CD4-positive, alpha-beta memory T cell (primary cell): ENCODE results near the gene CLDN12. TPM values are rescaled to one million over a fixed set of nuclear protein-coding genes. Genes with fewer than 3 reads are reported as not detected.

Experiments used
- CTCF ChIA-PET: fragments of 350-600 bp; sonication (Branson Sonifier 250); formaldehyde crosslinking; loops from one replicate; lab custom pipeline; 2021; ENCODE audit warnings: inconsistent platforms; ENCODE audit not compliant: partially characterized antibody; lab: Charles Lee
- POLR2A ChIA-PET: fragments of 350-600 bp; sonication (Branson Sonifier 250); formaldehyde crosslinking; loops from one replicate; lab custom pipeline; 2021; ENCODE audit not compliant: partially characterized antibody; lab: Charles Lee
- DNase-seq, 5 donors: peaks; one replicate each; pipeline versions ENCODE4 v3.0.0 to v3.0.0-alpha.2; 2020 to 2022; ENCODE audit warnings: mixed read lengths in 1 of 5
- H3K27ac ChIP-seq: one replicate; pipeline ENCODE4 v1.7.0; 2013; ENCODE audit warnings: low read depth, low read length
- H3K27me3 ChIP-seq: 2 replicates; pipeline ENCODE4 v1.7.0; 2013; ENCODE audit warnings: mild to moderate bottlenecking, low read length, moderate library complexity; ENCODE audit not compliant: insufficient read depth
- H3K36me3 ChIP-seq: 2 replicates; pipeline ENCODE4 v1.7.0; 2013; ENCODE audit warnings: mild to moderate bottlenecking, low read length, moderate library complexity; ENCODE audit not compliant: insufficient read depth
- H3K4me1 ChIP-seq: 2 replicates; pipeline ENCODE4 v1.7.0; 2013; ENCODE audit warnings: mild to moderate bottlenecking, low read length, moderate library complexity; ENCODE audit not compliant: insufficient read depth
- H3K4me3 ChIP-seq, 2 donors: one replicate each; pipeline ENCODE4 v1.7.0; 2013; ENCODE audit warnings: low read length in 2 of 2, mild to moderate bottlenecking in 1 of 2
- H3K9me3 ChIP-seq, 2 donors: one replicate each; pipeline ENCODE4 v1.7.0; 2013; ENCODE audit warnings: low read length in 2 of 2, control low read depth in 1 of 2; ENCODE audit not compliant: control insufficient read depth in 1 of 2
- H3K27ac Mint-ChIP-seq, 7 donors: one replicate each; pipeline ENCODE4 v1.8.0; 2020 to 2021; ENCODE audit warnings: mixed read lengths in 7 of 7, mild to moderate bottlenecking in 6 of 7, inconsistent platforms in 3 of 7, moderate library complexity in 3 of 7
- H3K27me3 Mint-ChIP-seq, 2 donors: one replicate each; pipeline ENCODE4 v1.8.0; 2020 to 2021; ENCODE audit warnings: mixed read lengths in 2 of 2
- H3K36me3 Mint-ChIP-seq, 2 donors: one replicate each; pipeline ENCODE4 v1.8.0; 2020 to 2021; ENCODE audit warnings: mixed read lengths in 2 of 2, inconsistent platforms in 1 of 2, mild to moderate bottlenecking in 1 of 2
- H3K4me1 Mint-ChIP-seq, 4 donors: one replicate each; pipeline ENCODE4 v1.8.0; 2020 to 2021; ENCODE audit warnings: mixed read lengths in 4 of 4, mild to moderate bottlenecking in 1 of 4
- H3K4me3 Mint-ChIP-seq, 8 donors: one replicate each; pipeline ENCODE4 v1.8.0; 2020 to 2021; ENCODE audit warnings: mixed read lengths in 8 of 8, mild to moderate bottlenecking in 7 of 8, moderate library complexity in 6 of 8, inconsistent platforms in 3 of 8
- H3K9me3 Mint-ChIP-seq, 8 donors: one replicate each; pipeline ENCODE4 v1.8.0; 2020 to 2021; ENCODE audit warnings: mixed read lengths in 8 of 8, mild to moderate bottlenecking in 5 of 8, inconsistent platforms in 3 of 8, moderate library complexity in 1 of 8
- intact Hi-C: fragments of 100-400 bp; cut with micrococcal nuclease; formaldehyde crosslinking; loops from one replicate; pipeline ENCODE4 v1.15.1; 2023
- polyA plus RNA-seq, 2 donors: library from polyadenylated mRNA; unstranded; fragments of 300-500 nt; fragmentation: Illumina TruSeq; gene quantifications; one replicate each; pipeline ENCODE4 v1.2.3, GENCODE V29; 2021
- total RNA-seq, 2 experiments: library from RNA; stranded (reverse); gene quantifications; one replicate each; pipeline ENCODE4 v1.2.3, GENCODE V29; 2021

Gene CLDN12
- total and polyA plus RNA-seq, 4 experiments from 2014 or later = 0.29 to 6.1 (median 5.7) TPM; not detected in 1

DNA sequence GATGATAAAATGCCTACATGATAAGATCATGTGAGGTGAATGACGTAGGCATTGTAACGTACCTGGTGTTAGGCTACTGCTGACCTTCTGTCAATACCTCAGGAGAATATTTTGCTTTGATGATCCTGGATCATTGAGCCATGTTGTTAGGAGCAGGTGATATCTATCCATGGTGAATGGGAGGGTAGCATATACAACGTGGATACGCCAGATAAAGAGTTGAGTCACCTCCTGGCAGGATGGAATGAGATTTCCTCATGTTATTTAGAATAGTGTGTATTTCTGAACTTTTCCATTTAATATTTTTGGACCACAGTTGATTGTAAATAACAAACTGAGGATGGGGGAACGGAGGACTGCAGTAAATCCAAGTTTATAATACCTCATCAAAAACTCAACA, 11.8 kb upstream of the CLDN12 start:
- H3K27ac Mint-ChIP-seq = no peak overlapping the region
- peaks cover 10 to 18% of the 10 kb centered on the region in 2 donors for H3K36me3 Mint-ChIP-seq
- POLR2A ChIA-PET = no interaction called here
- intact Hi-C loops = no loop called here
- DNase-seq = no peak
- no peak overlapping the region for H3K4me3 Mint-ChIP-seq
- Histone ChIP-seq H3K4me3 (no peak overlapping the region), H3K4me1 (no peaks in the 10 kb centered on the region), H3K27me3 (no peaks in the 10 kb centered on the region), H3K36me3 (no peaks in the 10 kb centered on the region), H3K9me3 (no peaks in the 10 kb centered on the region), H3K27ac (no peak overlapping the region)
- no peaks in the 10 kb centered on the region for H3K4me1 Mint-ChIP-seq
- no peaks in the 10 kb centered on the region for H3K27me3 Mint-ChIP-seq
- peaks cover 0 to 41% (median 22%) of the 10 kb centered on the region in 8 donors for H3K9me3 Mint-ChIP-seq
- CTCF ChIA-PET = no interaction called here

DNA sequence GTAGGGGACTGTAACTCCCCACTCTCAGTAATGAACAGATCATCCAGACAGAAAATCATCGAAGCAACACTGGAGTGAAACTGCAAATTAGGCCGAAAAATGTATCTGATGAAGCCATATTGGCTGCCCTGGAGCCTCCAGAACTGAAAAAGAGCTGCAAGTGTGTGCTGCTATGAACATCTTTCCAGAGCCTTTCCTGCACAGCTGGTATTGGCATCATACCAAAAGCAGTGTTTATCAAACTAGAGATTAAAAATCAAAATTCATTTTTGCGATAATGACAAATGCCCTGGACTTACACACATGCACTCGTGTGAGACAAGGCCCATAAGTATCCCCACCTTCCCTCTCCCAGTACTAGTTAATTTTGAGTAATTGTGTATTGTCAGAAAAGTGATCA, 6.8 kb upstream of the CLDN12 start:
- H3K27ac Mint-ChIP-seq = no peak overlapping the region
- H3K36me3 Mint-ChIP-seq = peaks cover 3 to 6% of the 10 kb centered on the region in 2 donors
- Histone ChIP-seq H3K27ac (no peak overlapping the region), H3K9me3 (peaks cover 0 to 3% of the 10 kb centered on the region in 2 donors), H3K36me3 (no peaks in the 10 kb centered on the region), H3K27me3 (no peaks in the 10 kb centered on the region), H3K4me1 (no peaks in the 10 kb centered on the region), H3K4me3 (no peak overlapping the region)
- DNase-seq = no peak
- intact Hi-C loops = no loop called here
- no peaks in the 10 kb centered on the region for H3K4me1 Mint-ChIP-seq
- H3K27me3 Mint-ChIP-seq = no peaks in the 10 kb centered on the region
- H3K9me3 Mint-ChIP-seq = peaks cover 0 to 71% (median 39%) of the 10 kb centered on the region in 8 donors
- ChIA-PET POLR2A (no interaction called here), CTCF (no interaction called here)
- no peak overlapping the region for H3K4me3 Mint-ChIP-seq

DNA sequence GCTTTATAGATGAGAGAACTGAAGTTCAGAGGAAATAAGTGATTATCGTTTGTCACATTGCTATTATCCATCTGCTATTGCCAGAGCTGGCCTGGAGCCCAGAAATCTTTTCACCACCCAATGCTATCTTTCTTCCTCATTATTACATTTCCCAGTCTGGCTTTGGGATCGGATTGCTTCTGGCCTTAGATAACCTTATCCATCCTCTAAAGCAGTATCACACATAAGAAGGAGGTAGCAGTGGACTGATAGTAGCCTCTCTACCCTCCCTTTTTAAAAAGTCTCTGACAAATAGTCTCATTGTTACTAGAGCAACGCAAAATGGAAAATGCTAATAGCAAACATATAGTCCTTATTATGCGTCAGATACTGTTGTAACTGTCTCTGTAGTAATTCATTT, 1.3 kb upstream of the CLDN12 start:
- Mint-ChIP-seq H3K27ac (peak overlapping the region in 5 of 7 donors; percentile 0 to 96 (median 5)), H3K9me3 (peaks cover 0 to 27% (median 16%) of the 10 kb centered on the region in 8 donors), H3K27me3 (no peaks in the 10 kb centered on the region), H3K4me3 (peak overlapping the region in 1 of 8 donors; percentile 6), H3K36me3 (peaks cover 0 to 9% of the 10 kb centered on the region in 2 donors), H3K4me1 (peaks cover 7 to 21% (median 13%) of the 10 kb centered on the region in 4 donors)
- no peak overlapping the region for H3K27ac ChIP-seq
- peaks cover 10% of the 10 kb centered on the region for H3K4me1 ChIP-seq
- peaks cover 0 to 2% of the 10 kb centered on the region in 2 donors for H3K9me3 ChIP-seq
- ChIA-PET CTCF (interaction anchor here (2.3 kb wide), 1 partner anchor 56 kb away, joined by 9 read pairs; the partner anchor contains the start of gene GTPBP10), POLR2A (no interaction called here)
- H3K27me3 ChIP-seq = no peaks in the 10 kb centered on the region
- no peak overlapping the region for H3K4me3 ChIP-seq
- DNase-seq = no peak
- intact Hi-C loops = loop anchor here (10.0 kb wide), 1 partner anchor 157 kb away; the partner anchor contains the start of gene CFAP69
- H3K36me3 ChIP-seq = no peaks in the 10 kb centered on the region

DNA sequence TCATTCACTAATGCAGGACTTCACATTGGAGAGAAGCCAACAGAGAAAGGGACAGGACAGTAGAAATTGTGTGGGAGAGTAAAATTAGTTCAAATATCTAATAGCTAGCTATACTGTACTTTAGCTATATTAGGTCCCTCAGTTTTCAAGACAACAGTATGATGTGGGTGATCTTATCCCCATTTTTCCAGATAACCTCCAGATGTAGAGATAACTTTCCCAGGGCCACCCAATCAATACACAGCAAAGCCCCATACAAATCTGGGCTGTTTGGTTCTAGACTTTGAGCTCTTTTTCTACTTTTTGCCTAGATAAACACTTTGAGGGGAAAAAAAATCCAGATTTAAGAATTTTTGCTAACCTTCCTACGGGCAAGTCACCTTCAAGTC, 482 bp upstream of the CLDN12 start:
- DNase-seq = no peak
- Histone ChIP-seq H3K9me3 (no peaks in the 10 kb centered on the region), H3K36me3 (no peaks in the 10 kb centered on the region), H3K4me1 (peaks cover 10% of the 10 kb centered on the region), H3K27ac (peak overlapping the region; percentile 72), H3K27me3 (no peaks in the 10 kb centered on the region), H3K4me3 (peak overlapping the region; percentile 89 to 90)
- Mint-ChIP-seq H3K4me3 (peak overlapping the region; percentile 92 to 98 (median 96)), H3K36me3 (peaks cover 3 to 10% of the 10 kb centered on the region in 2 donors), H3K9me3 (peaks cover 0 to 23% (median 14%) of the 10 kb centered on the region in 8 donors), H3K27ac (peak overlapping the region; percentile 92 to 98 (median 96)), H3K4me1 (peaks cover 7 to 21% (median 13%) of the 10 kb centered on the region in 4 donors), H3K27me3 (no peaks in the 10 kb centered on the region)
- ChIA-PET CTCF (interaction anchor here (2.3 kb wide), 1 partner anchor 57 kb away, joined by 9 read pairs; the partner anchor contains the start of gene GTPBP10), POLR2A (interaction anchor here (1.3 kb wide), 1 partner anchor 57 kb away, joined by 11 read pairs; the partner anchor contains the start of gene GTPBP10)
- intact Hi-C loops = loop anchor here (1.0 to 10.0 kb wide), 2 partner anchors 56 to 158 kb away; partner anchors contain the start of genes CFAP69 and GTPBP10

GRCh38 chr7:90404777-90405176, 1.5 kb downstream of the CLDN12 start:
- H3K27me3 ChIP-seq = no peaks in the 10 kb centered on the region
- peaks cover 5 to 11% of the 10 kb centered on the region in 2 donors for H3K36me3 Mint-ChIP-seq
- peak overlapping the region in 3 of 7 donors; percentile 38 to 98 (median 96) for H3K27ac Mint-ChIP-seq
- no peaks in the 10 kb centered on the region for H3K36me3 ChIP-seq
- H3K4me3 Mint-ChIP-seq = peak overlapping the region in 7 of 8 donors; percentile 63 to 98 (median 94)
- H3K27me3 Mint-ChIP-seq = no peaks in the 10 kb centered on the region
- H3K4me1 Mint-ChIP-seq = peaks cover 7 to 21% (median 13%) of the 10 kb centered on the region in 4 donors
- H3K27ac ChIP-seq = no peak overlapping the region
- ChIA-PET POLR2A (no interaction called here), CTCF (no interaction called here)
- H3K9me3 Mint-ChIP-seq = peaks cover 0 to 6% (median 3%) of the 10 kb centered on the region in 8 donors
- peaks cover 10% of the 10 kb centered on the region for H3K4me1 ChIP-seq
- no peak overlapping the region for H3K4me3 ChIP-seq
- no peaks in the 10 kb centered on the region for H3K9me3 ChIP-seq
- no peak for DNase-seq
- intact Hi-C loops = loop anchor here (10.0 kb wide), 1 partner anchor 160 kb away; the partner anchor contains the start of gene CFAP69

DNA sequence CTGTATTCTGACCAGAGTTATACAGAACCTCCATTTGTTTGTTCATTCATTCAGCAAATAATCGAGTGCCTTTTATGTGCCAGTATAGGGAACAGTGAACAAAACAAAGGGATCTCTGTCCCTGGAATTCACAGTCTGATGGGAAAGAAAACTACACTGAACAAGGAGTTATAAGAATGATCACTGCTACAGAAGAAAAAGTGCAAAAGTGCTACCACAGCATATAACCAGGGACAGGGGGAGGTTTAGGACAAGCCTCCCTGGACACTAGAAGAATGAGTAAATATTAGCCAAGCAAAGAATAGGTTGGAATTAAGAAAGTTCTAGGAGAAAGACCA, 4.2 kb downstream of the CLDN12 start:
- POLR2A ChIA-PET = no interaction called here
- intact Hi-C loops = loop anchor here (10.0 kb wide), 1 partner anchor 163 kb away; the partner anchor contains the start of gene CFAP69

GRCh38 chr7:90408142-90408541, 4.9 kb downstream of the CLDN12 start:
- H3K36me3 ChIP-seq = no peaks in the 10 kb centered on the region
- H3K27ac Mint-ChIP-seq = no peak overlapping the region
- H3K27me3 ChIP-seq = no peaks in the 10 kb centered on the region
- no peak for DNase-seq
- intact Hi-C loops = loop anchor here (10.0 kb wide), 1 partner anchor 163 kb away; the partner anchor contains the start of gene CFAP69
- H3K27me3 Mint-ChIP-seq = no peaks in the 10 kb centered on the region
- no peak overlapping the region for H3K4me3 Mint-ChIP-seq
- ChIA-PET POLR2A (no interaction called here), CTCF (interaction anchor here (1.1 kb wide), 1 partner anchor 47 kb away, joined by 4 read pairs; no protein-coding TSS in a partner anchor)
- no peak overlapping the region for H3K27ac ChIP-seq
- H3K9me3 Mint-ChIP-seq = no peaks in the 10 kb centered on the region
- peaks cover 12 to 23% of the 10 kb centered on the region in 2 donors for H3K36me3 Mint-ChIP-seq
- no peaks in the 10 kb centered on the region for H3K9me3 ChIP-seq
- H3K4me3 ChIP-seq = no peak overlapping the region
- peaks cover 6 to 14% (median 7%) of the 10 kb centered on the region in 4 donors for H3K4me1 Mint-ChIP-seq
- H3K4me1 ChIP-seq = peaks cover 6% of the 10 kb centered on the region

More for the DNA sequence above, 4.2 kb downstream of the CLDN12 start:
- peaks cover 10% of the 10 kb centered on the region for H3K4me1 ChIP-seq
- no peaks in the 10 kb centered on the region for H3K27me3 Mint-ChIP-seq
- no peak overlapping the region for H3K4me3 ChIP-seq
- no peak for DNase-seq
- peaks cover 11 to 18% of the 10 kb centered on the region in 2 donors for H3K36me3 Mint-ChIP-seq
- H3K27ac ChIP-seq = no peak overlapping the region
- no peaks in the 10 kb centered on the region for H3K27me3 ChIP-seq
- H3K4me3 Mint-ChIP-seq = no peak overlapping the region
- peaks cover 6 to 21% (median 10%) of the 10 kb centered on the region in 4 donors for H3K4me1 Mint-ChIP-seq
- H3K9me3 ChIP-seq = no peaks in the 10 kb centered on the region
- CTCF ChIA-PET = interaction anchor here (1.1 kb wide), 1 partner anchor 48 kb away, joined by 4 read pairs; no protein-coding TSS in a partner anchor
- peak overlapping the region in 2 of 7 donors; percentile 8 to 72 for H3K27ac Mint-ChIP-seq
- H3K9me3 Mint-ChIP-seq = no peaks in the 10 kb centered on the region
- no peaks in the 10 kb centered on the region for H3K36me3 ChIP-seq
